IMR-90 (cell line): ENCODE data around the gene UGT1A3. TPM values are rescaled to one million over a fixed set of nuclear protein-coding genes. Genes with fewer than 3 reads are reported as not detected.

Experiments used
- ATAC-seq: fragments of 200-7000 bp; cut with Tn5 transposase; 2 replicates; pipeline ENCODE4 v1.9.1; 2020; ENCODE audit warnings: low read depth, mild to moderate bottlenecking, moderate library complexity
- BruUV-seq: library from RNA; stranded (reverse); fragments of 400-500 nt; replicated peaks from 2 replicates; lab custom pipeline; 2021; lab: Mats Ljungman, UMichigan
- CTCF ChIA-PET: fragments of 300-600 bp; formaldehyde crosslinking; extraction: SDS; loops from one replicate; lab custom pipeline; 2021; ENCODE audit warnings: antibody characterized with exemption; lab: Yijun Ruan, JAX
- POLR2A ChIA-PET: fragments of 300-600 bp; sonication (Branson Sonifier 250); formaldehyde crosslinking; loops from one replicate; lab custom pipeline; 2022; ENCODE audit warnings: antibody characterized with exemption; ENCODE audit not compliant: unreplicated experiment; lab: Charles Lee
- DNase-seq: peaks from one replicate; pipeline ENCODE4 v3.0.0; 2013
- H2AFZ ChIP-seq: replicated peaks from 2 replicates; pipeline ENCODE3; 2013; ENCODE audit warnings: low read length, mild to moderate bottlenecking; ENCODE audit not compliant: poor library complexity
- H2AK5ac ChIP-seq: 2 replicates; pipeline ENCODE4 v1.6.1; 2013; ENCODE audit warnings: low read depth, low read length, inconsistent platforms
- H2AK9ac ChIP-seq: replicated peaks from 2 replicates; pipeline ENCODE3; 2013; ENCODE audit warnings: mild to moderate bottlenecking, low read depth, low read length, moderate library complexity; ENCODE audit not compliant: poor library complexity
- H2BK120ac ChIP-seq: 2 replicates; pipeline ENCODE4 v1.6.1; 2013; ENCODE audit warnings: low read depth, low read length, inconsistent platforms
- H2BK15ac ChIP-seq: 3 replicates; pipeline ENCODE4 v1.6.1; 2013; ENCODE audit warnings: low read depth, low read length, inconsistent platforms
- H2BK20ac ChIP-seq: 2 replicates; pipeline ENCODE4 v1.6.1; 2013; ENCODE audit warnings: low read depth, mild to moderate bottlenecking, inconsistent platforms, low read length, moderate library complexity
- H2BK5ac ChIP-seq: 2 replicates; pipeline ENCODE4 v1.6.1; 2013; ENCODE audit warnings: mild to moderate bottlenecking, low read depth, low read length, inconsistent platforms; ENCODE audit not compliant: poor library complexity, severe bottlenecking
- H3K14ac ChIP-seq: replicated peaks from 2 replicates; pipeline ENCODE4 v1.6.1; 2013; ENCODE audit warnings: low read depth, low read length, inconsistent platforms
- H3K18ac ChIP-seq: 2 replicates; pipeline ENCODE4 v1.6.1; 2013; ENCODE audit warnings: low read depth, low read length, control low read depth
- H3K23ac ChIP-seq: 2 replicates; pipeline ENCODE4 v1.6.1; 2013; ENCODE audit warnings: low read depth, low read length, inconsistent platforms
- H3K27ac ChIP-seq: 2 replicates; pipeline ENCODE4 v1.5.1; 2013; ENCODE audit warnings: mild to moderate bottlenecking, control low read depth, low read length; ENCODE audit not compliant: insufficient read depth
- H3K27me3 ChIP-seq: 2 replicates; pipeline ENCODE4 v1.6.1; 2013; ENCODE audit warnings: low read length; ENCODE audit not compliant: control insufficient read depth, insufficient read depth
- H3K36me3 ChIP-seq: 2 replicates; pipeline ENCODE4 v1.6.1; 2013; ENCODE audit warnings: low read length, mixed read lengths; ENCODE audit not compliant: control insufficient read depth, insufficient read depth
- H3K4ac ChIP-seq: 2 replicates; pipeline ENCODE4 v1.6.1; 2013; ENCODE audit warnings: low read depth, low read length, inconsistent platforms
- H3K4me1 ChIP-seq: 2 replicates; pipeline ENCODE4 v1.6.1; 2013; ENCODE audit warnings: low read length, mixed read lengths; ENCODE audit not compliant: control insufficient read depth, insufficient read depth
- H3K4me2 ChIP-seq: 2 replicates; pipeline ENCODE4 v1.6.1; 2013; ENCODE audit warnings: low read depth, mild to moderate bottlenecking, control low read depth, low read length, moderate library complexity
- H3K4me3 ChIP-seq: 2 replicates; pipeline ENCODE4 v1.5.1; 2013; ENCODE audit warnings: low read depth, mild to moderate bottlenecking, control low read depth, low read length, moderate library complexity; ENCODE audit not compliant: insufficient read depth
- H3K56ac ChIP-seq: 2 replicates; pipeline ENCODE4 v1.6.1; 2013; ENCODE audit warnings: low read length, inconsistent platforms; ENCODE audit not compliant: insufficient read depth; ENCODE audit errors: extremely low read depth
- H3K79me1 ChIP-seq, 2 experiments: 2 replicates each; pipeline ENCODE4 v1.6.1; 2013; ENCODE audit warnings: low read length in 2 of 2, inconsistent platforms in 1 of 2, low read depth in 1 of 2
- H3K9ac ChIP-seq: 2 replicates; pipeline ENCODE4 v1.6.1; 2013; ENCODE audit warnings: low read depth, low read length, control low read depth
- H3K9me1 ChIP-seq: 2 replicates; pipeline ENCODE4 v1.6.1; 2013; ENCODE audit warnings: low read length, inconsistent platforms; ENCODE audit not compliant: insufficient read depth
- H3K9me3 ChIP-seq: 2 replicates; pipeline ENCODE4 v1.6.1; 2013; ENCODE audit warnings: low read length; ENCODE audit not compliant: control insufficient read depth, insufficient read depth
- H4K20me1 ChIP-seq: 2 replicates; pipeline ENCODE4 v1.6.1; 2013; ENCODE audit warnings: low read length, inconsistent platforms; ENCODE audit not compliant: insufficient read depth
- H4K5ac ChIP-seq: 2 replicates; pipeline ENCODE4 v1.6.1; 2013; ENCODE audit warnings: mild to moderate bottlenecking, low read depth, low read length, control low read depth
- H4K8ac ChIP-seq, 2 experiments: 2 replicates each; pipeline ENCODE4 v1.6.1; 2013; ENCODE audit warnings: low read depth in 2 of 2, low read length in 2 of 2, control low read depth in 1 of 2, inconsistent platforms in 1 of 2
- H4K91ac ChIP-seq: 2 replicates; pipeline ENCODE4 v1.6.1; 2013; ENCODE audit warnings: low read depth, low read length, inconsistent platforms; ENCODE audit not compliant: insufficient read depth
- BHLHE40 ChIP-seq: fragments of 150-350 bp; IDR thresholded peaks from 2 replicates; pipeline ENCODE4 v1.6.1; 2016; ENCODE audit warnings: mild to moderate bottlenecking, low read depth, low read length
- CHD1 ChIP-seq: IDR thresholded peaks from 2 replicates; pipeline ENCODE4 v1.6.1; 2012; ENCODE audit warnings: low read depth, low read length, improper control_type of control experiment
- CTCF ChIP-seq: conservative IDR thresholded peaks from 2 replicates; pipeline ENCODE4 v1.5.1; 2012; ENCODE audit warnings: mild to moderate bottlenecking, low read depth, low read length, improper control_type of control experiment
- ELK1 ChIP-seq: fragments of 150-350 bp; IDR thresholded peaks from 2 replicates; pipeline ENCODE4 v1.6.1; 2016; ENCODE audit warnings: low read depth, mild to moderate bottlenecking, low read length, moderate library complexity, borderline replicate concordance
- MAFK ChIP-seq: IDR thresholded peaks from 2 replicates; pipeline ENCODE4 v1.6.1; 2012; ENCODE audit warnings: low read depth, low read length, improper control_type of control experiment
- MAZ ChIP-seq: IDR thresholded peaks from 2 replicates; pipeline ENCODE4 v1.6.1; 2012; ENCODE audit warnings: low read depth, mild to moderate bottlenecking, low read length, improper control_type of control experiment, moderate library complexity, borderline replicate concordance
- MXI1 ChIP-seq: IDR thresholded peaks from 2 replicates; pipeline ENCODE4 v1.6.1; 2012; ENCODE audit warnings: low read depth, mild to moderate bottlenecking, low read length, moderate library complexity, borderline replicate concordance
- NFE2L2 ChIP-seq: fragments of 150-350 bp; IDR thresholded peaks from 2 replicates; pipeline ENCODE4 v1.6.1; 2016; ENCODE audit warnings: low read depth, mild to moderate bottlenecking, low read length
- POLR2A ChIP-seq: IDR thresholded peaks from 2 replicates; pipeline ENCODE4 v1.6.1; 2012; ENCODE audit warnings: mild to moderate bottlenecking, low read depth, low read length
- RFX5 ChIP-seq: IDR thresholded peaks from 2 replicates; pipeline ENCODE4 v1.8.0; 2012; ENCODE audit warnings: low read depth, mild to moderate bottlenecking, low read length, moderate library complexity
- SMC3 ChIP-seq: fragments of 150-350 bp; IDR thresholded peaks from 2 replicates; pipeline ENCODE4 v1.6.1; 2016; ENCODE audit warnings: low read depth, mild to moderate bottlenecking, antibody characterized with exemption, low read length, moderate library complexity
- USF2 ChIP-seq: fragments of 150-350 bp; IDR thresholded peaks from 2 replicates; pipeline ENCODE4 v1.6.1; 2017; ENCODE audit warnings: mild to moderate bottlenecking, antibody characterized with exemption, low read length, low read depth
- WGBS, 2 experiments: methylation state at CpG; one replicate each; pipeline versions ENCODE4 v1.1.5 to v1.1.7; 2013; ENCODE audit warnings: missing lambda C conversion rate in 2 of 2; ENCODE audit not compliant: insufficient read length in 1 of 2; ENCODE audit errors: extremely low coverage in 2 of 2; 5-methylcytosine and 5-hydroxymethylcytosine counted together
- dilution Hi-C: fragments of 300-500 bp; cut with HindIII; formaldehyde crosslinking; loops from one replicate; pipeline ENCODE4 v1.14.3; 2018; ENCODE audit warnings: low sequenced_read_pairs; ENCODE audit not compliant: unreplicated experiment
- in situ Hi-C: fragments of 300-500 bp; cut with MboI; formaldehyde crosslinking; loops from 3 replicates; pipeline ENCODE4 v1.14.3; 2019; ENCODE audit warnings: low sequenced_read_pairs, inconsistent platforms, mixed read lengths
- intact Hi-C: fragments of 100-400 bp; cut with micrococcal nuclease; formaldehyde crosslinking; loops from 2 replicates; pipeline ENCODE4 v1.10.0; 2022
- polyA plus RNA-seq, 3 experiments: library from polyadenylated mRNA; depleted of rRNA; stranded (reverse); fragments of >200 nt; gene quantifications; 2 replicates each; pipeline ENCODE4 v1.2.3, GENCODE V29; 2012; ENCODE audit warnings: low replicate concordance in 1 of 3
- total RNA-seq: library from RNA; depleted of rRNA; stranded (reverse); fragments of >200 nt; gene quantifications from 2 replicates; pipeline ENCODE4 v1.2.3, GENCODE V29; 2012

UGT1A3 gene
- total and polyA plus RNA-seq, 2 of the 4 experiments (the other 2 are of a cell fraction): not detected

- dilution Hi-C loops (no loop called here), intact Hi-C loops (no loop called here), in situ Hi-C loops (no loop called here)
- H2BK20ac ChIP-seq: no peak overlapping the region
- H2AK9ac ChIP-seq: no peak overlapping the region
- no peak overlapping the region for H4K8ac ChIP-seq
- no peaks in the 10 kb centered on the region for H3K9me1 ChIP-seq
- H2AK5ac ChIP-seq: no peak overlapping the region
- H4K5ac ChIP-seq: no peak overlapping the region
- no peak overlapping the region for H3K18ac ChIP-seq
- H4K20me1 ChIP-seq: no peaks in the 10 kb centered on the region
- no peaks in the 10 kb centered on the region for H3K4me1 ChIP-seq
- peaks cover 2% of the 10 kb centered on the region for H3K27me3 ChIP-seq
- ATAC-seq (no peak), DNase-seq (no peak)
- H3K4me2 ChIP-seq: no peak overlapping the region
- no TSS peak for BruUV-seq
- H3K9me3 ChIP-seq: no peaks in the 10 kb centered on the region
- POLR2A ChIA-PET: no interaction called here
- no peak overlapping the region for H3K14ac ChIP-seq
- H3K36me3 ChIP-seq: no peaks in the 10 kb centered on the region
- H3K56ac ChIP-seq: no peak overlapping the region
- no peak overlapping the region for H2BK5ac ChIP-seq
- no peak overlapping the region for H2BK15ac ChIP-seq
- 80% methylated on average over 2 of the region's 5 CpGs; no CpG with 5 or more reads in 1 of the 2 experiments for WGBS, 2 experiments
- H2AFZ ChIP-seq: no peak overlapping the region
- no peak overlapping the region for H4K91ac ChIP-seq
- no peaks in the 10 kb centered on the region for H3K79me1 ChIP-seq
- H3K27ac ChIP-seq: no peak overlapping the region
- no peak overlapping the region for H3K4me3 ChIP-seq
- no peak overlapping the region for H3K23ac ChIP-seq
- CTCF ChIA-PET: interaction anchor here (0.6 kb wide), 1 partner anchor 284 kb away, joined by 5 read pairs; no protein-coding TSS in a partner anchor
- H3K4ac ChIP-seq: no peak overlapping the region
- no peak overlapping the region for H2BK120ac ChIP-seq
- H3K9ac ChIP-seq: no peak overlapping the region
- TF ChIP-seq MAZ (no peak), MXI1 (no peak), BHLHE40 (no peak), CHD1 (no peak), NFE2L2 (no peak), MAFK (no peak), ELK1 (no peak), RFX5 (no peak), USF2 (no peak), POLR2A (no peak), CTCF (no peak), SMC3 (no peak)
Observed at GRCh38 chr2:233686928-233687327, 41.9 kb upstream of the UGT1A3 start.
